Ishikawa (cell line): ENCODE measurements around the gene KRTAP3-1.

Source experiments
- CEBPB ChIP-seq: IDR thresholded peaks from 2 replicates; pipeline ENCODE4 v1.6.1; 2012
- CREB1 ChIP-seq: IDR thresholded peaks from 2 replicates; pipeline ENCODE4 v1.6.1; 2012; ENCODE audit warnings: low read depth
- EGR1 ChIP-seq: IDR thresholded peaks from 2 replicates; pipeline ENCODE4 v1.6.1; 2012
- EP300 ChIP-seq: IDR thresholded peaks from 2 replicates; pipeline ENCODE4 v1.6.1; 2012; ENCODE audit warnings: borderline replicate concordance
- FOXM1 ChIP-seq: IDR thresholded peaks from 2 replicates; pipeline ENCODE4 v1.6.1; 2012; ENCODE audit warnings: low read depth, borderline replicate concordance
- MAX ChIP-seq: IDR thresholded peaks from 2 replicates; pipeline ENCODE4 v1.6.1; 2012
- NFIC ChIP-seq: IDR thresholded peaks from 2 replicates; pipeline ENCODE4 v1.6.1; 2012
- RAD21 ChIP-seq: IDR thresholded peaks from 2 replicates; pipeline ENCODE4 v1.6.1; 2012; ENCODE audit warnings: low read depth
- REST ChIP-seq: IDR thresholded peaks from 2 replicates; pipeline ENCODE4 v1.6.1; 2012; ENCODE audit warnings: low read depth, mild to moderate bottlenecking
- TAF1 ChIP-seq: IDR thresholded peaks from 2 replicates; pipeline ENCODE4 v1.6.1; 2012; ENCODE audit warnings: low read depth, mild to moderate bottlenecking
- TCF12 ChIP-seq: IDR thresholded peaks from 2 replicates; pipeline ENCODE4 v1.6.1; 2012; ENCODE audit warnings: low read depth
- TEAD4 ChIP-seq: IDR thresholded peaks from 2 replicates; pipeline ENCODE4 v1.6.1; 2012
- YY1 ChIP-seq: IDR thresholded peaks from 2 replicates; pipeline ENCODE4 v1.6.1; 2012; ENCODE audit warnings: low read depth
- ZBTB7A ChIP-seq: IDR thresholded peaks from 2 replicates; pipeline ENCODE4 v1.6.1; 2012; ENCODE audit warnings: low read depth
- TF ChIP-seq, protein P1 (sequence below): IDR thresholded peaks from 2 replicates; pipeline ENCODE4 v1.6.1; 2012

The KRTAP3-1 gene

GRCh38 chr17:40980596-40980995 is 28.3 kb downstream of the KRTAP3-1 start:
- TF ChIP-seq RAD21 (no peak), MAX (no peak), EGR1 (no peak), CREB1 (no peak), FOXM1 (no peak), CEBPB (no peak), ZBTB7A (no peak)

- no peak for TF ChIP-seq TAF1
These were observed 28.8 kb downstream of the KRTAP3-1 start for GRCh38 chr17:40980117-40980516.

GRCh38 chr17:40978575-40979151 is 30.3 kb downstream of the KRTAP3-1 start:
- no peak for TF ChIP-seq MAX
- TF ChIP-seq CREB1 = no peak
- no peak for TF ChIP-seq CEBPB
- no peak for TF ChIP-seq TEAD4
- TF ChIP-seq ZBTB7A = no peak
- TF ChIP-seq YY1 = no peak
- no peak for TF ChIP-seq TAF1
- TF ChIP-seq FOXM1 = no peak
- TF ChIP-seq, protein P1, sequence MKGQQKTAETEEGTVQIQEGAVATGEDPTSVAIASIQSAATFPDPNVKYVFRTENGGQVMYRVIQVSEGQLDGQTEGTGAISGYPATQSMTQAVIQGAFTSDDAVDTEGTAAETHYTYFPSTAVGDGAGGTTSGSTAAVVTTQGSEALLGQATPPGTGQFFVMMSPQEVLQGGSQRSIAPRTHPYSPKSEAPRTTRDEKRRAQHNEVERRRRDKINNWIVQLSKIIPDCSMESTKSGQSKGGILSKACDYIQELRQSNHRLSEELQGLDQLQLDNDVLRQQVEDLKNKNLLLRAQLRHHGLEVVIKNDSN = no peak
- no peak for TF ChIP-seq TCF12
- TF ChIP-seq REST = no peak

GRCh38 chr17:40975516-40975915 is 33.4 kb downstream of the KRTAP3-1 start:
- no peak for TF ChIP-seq NFIC
- TF ChIP-seq, protein P1 = no peak

DNA sequence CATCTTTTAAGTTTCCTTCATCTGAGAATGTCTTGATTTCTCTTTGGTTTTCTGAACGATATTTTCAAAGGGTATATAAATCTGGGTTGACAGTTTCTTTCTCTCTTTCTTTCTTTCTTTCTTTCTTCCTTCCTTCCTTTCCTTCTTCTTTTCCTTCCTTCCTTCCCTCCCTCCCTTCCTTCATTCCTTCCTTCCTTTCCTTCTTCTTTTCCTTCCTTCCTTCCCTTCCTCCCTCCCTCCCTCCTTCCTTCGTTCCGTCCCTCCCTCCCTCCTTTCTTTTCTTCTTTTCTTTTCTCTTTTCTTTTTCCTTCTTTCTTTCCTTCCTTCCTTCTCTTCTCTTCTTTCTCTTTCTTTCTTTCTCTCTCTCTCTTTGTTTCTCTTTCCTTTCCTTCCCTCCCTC is 34.6 kb downstream of the KRTAP3-1 start:
- TF ChIP-seq TCF12 = no peak
- TF ChIP-seq, protein P1 = no peak
- TF ChIP-seq EP300 = no peak
- TF ChIP-seq RAD21 = no peak
- TF ChIP-seq ZBTB7A = no peak
- no peak for TF ChIP-seq EGR1
- no peak for TF ChIP-seq REST
- no peak for TF ChIP-seq MAX
- no peak for TF ChIP-seq TAF1
- no peak for TF ChIP-seq FOXM1
- TF ChIP-seq NFIC = no peak
- no peak for TF ChIP-seq TEAD4
- no peak for TF ChIP-seq YY1
- TF ChIP-seq CEBPB = no peak
- TF ChIP-seq CREB1 = no peak

- no peak for TF ChIP-seq EGR1
- no peak for TF ChIP-seq TEAD4
- no peak for TF ChIP-seq TCF12
- TF ChIP-seq, protein P1 = no peak
- no peak for TF ChIP-seq EP300
- TF ChIP-seq NFIC = no peak
- no peak for TF ChIP-seq FOXM1
- no peak for TF ChIP-seq TAF1
- no peak for TF ChIP-seq RAD21
- no peak for TF ChIP-seq CEBPB
- no peak for TF ChIP-seq ZBTB7A
- no peak for TF ChIP-seq REST
- no peak for TF ChIP-seq YY1
- TF ChIP-seq MAX = no peak
- no peak for TF ChIP-seq CREB1
These were observed 41.3 kb downstream of the KRTAP3-1 start for GRCh38 chr17:40967582-40967981.
